Tibial artery (tissue), 4 donors: ENCODE results near the gene AKT2.

ENCODE experiments used
- DNase-seq, 2 donors: peaks; one replicate each; pipeline ENCODE4 v3.0.0-alpha.2; 2019
- H3K27ac ChIP-seq, 2 donors: fragments of 200-600 bp; sonication (generic) in 1 of 2; 1 replicate in 1 of 2; 2 replicates in 1 of 2; pipeline ENCODE4 v1.5.1; 2018 to 2019; ENCODE audit warnings: mild to moderate bottlenecking in 1 of 2
- H3K27me3 ChIP-seq, 2 donors: fragments of 200-600 bp; sonication (generic) in 1 of 2; one replicate each; pipeline versions ENCODE4 v1.5.1 to v1.6.0; 2016 to 2019
- H3K36me3 ChIP-seq, 3 donors: fragments of 200-600 bp; sonication (generic) in 2 of 3; one replicate each; pipeline ENCODE4 v1.5.1; 2016 to 2019; ENCODE audit warnings: mild to moderate bottlenecking in 2 of 3
- H3K4me1 ChIP-seq, 4 donors: fragments of 200-600 bp; sonication (generic) in 2 of 4; 1 replicate in 3 of 4; 2 replicates in 1 of 4; pipeline ENCODE4 v1.5.1; 2016 to 2019
- H3K4me3 ChIP-seq, 2 donors: fragments of 200-600 bp; sonication (generic) in 1 of 2; 1 replicate in 1 of 2; 2 replicates in 1 of 2; pipeline ENCODE4 v1.5.1; 2018 to 2019; ENCODE audit warnings: mild to moderate bottlenecking in 2 of 2
- H3K9me3 ChIP-seq, 3 donors: fragments of 200-600 bp; sonication (generic) in 1 of 3; one replicate each; pipeline ENCODE4 v1.5.1; 2016 to 2019
- CTCF ChIP-seq, 2 experiments: fragments of 200-600 bp in 1 of 2; fragments of 450-650 bp in 1 of 2; IDR thresholded peaks; one replicate each; pipeline ENCODE4 v1.5.1; 2017 to 2019; ENCODE audit warnings: antibody characterized with exemption in 2 of 2, mild to moderate bottlenecking in 1 of 2, moderate library complexity in 1 of 2
- intact Hi-C: fragments of 100-400 bp; cut with DNase I; formaldehyde crosslinking; loops from one replicate; pipeline ENCODE4 v1.15.0; 2023; ENCODE audit warnings: low total_unique reads

AKT2 gene

GRCh38 chr19:40265763-40266099, 19.4 kb downstream of the AKT2 start:
- no peaks in the 10 kb centered on the region for H3K27me3 ChIP-seq
- H3K9me3 ChIP-seq, result no peaks in the 10 kb centered on the region
- H3K4me3 ChIP-seq, result no peak overlapping the region
- intact Hi-C loops, result no loop called here
- H3K4me1 ChIP-seq, result peaks cover 0 to 28% (median 13%) of the 10 kb centered on the region in 4 donors
- H3K36me3 ChIP-seq, result peaks cover 14 to 42% (median 35%) of the 10 kb centered on the region in 3 donors
- H3K27ac ChIP-seq, result peak overlapping the region in 1 of 2 donors; percentile 39
- TF ChIP-seq CTCF (IDR thresholded peaks at IDR 0.05), result no peak
- DNase-seq, result no peak

- Histone ChIP-seq H3K9me3 (no peaks in the 10 kb centered on the region), H3K27me3 (no peaks in the 10 kb centered on the region), H3K27ac (no peak overlapping the region), H3K4me3 (no peak overlapping the region), H3K36me3 (peaks cover 14 to 42% (median 35%) of the 10 kb centered on the region in 3 donors), H3K4me1 (peaks cover 0 to 28% (median 13%) of the 10 kb centered on the region in 4 donors)
- no peak for TF ChIP-seq CTCF (IDR thresholded peaks at IDR 0.05)
- DNase-seq, result no peak
- intact Hi-C loops, result no loop called here
Measured at GRCh38 chr19:40265055-40265762, 19.9 kb downstream of the AKT2 start.

GRCh38 chr19:40264314-40265054, 20.7 kb downstream of the AKT2 start:
- no peaks in the 10 kb centered on the region for H3K27me3 ChIP-seq
- DNase-seq, result no peak
- intact Hi-C loops, result no loop called here
- H3K9me3 ChIP-seq, result no peaks in the 10 kb centered on the region
- H3K36me3 ChIP-seq, result peaks cover 14 to 42% (median 35%) of the 10 kb centered on the region in 3 donors
- H3K27ac ChIP-seq, result no peak overlapping the region
- peaks cover 0 to 28% (median 14%) of the 10 kb centered on the region in 4 donors for H3K4me1 ChIP-seq
- H3K4me3 ChIP-seq, result no peak overlapping the region
- TF ChIP-seq CTCF (IDR thresholded peaks at IDR 0.05), result no peak

- no peaks in the 10 kb centered on the region for H3K27me3 ChIP-seq
- no peak for DNase-seq
- peaks cover 14 to 42% (median 30%) of the 10 kb centered on the region in 3 donors for H3K36me3 ChIP-seq
- peaks cover 0 to 28% (median 14%) of the 10 kb centered on the region in 4 donors for H3K4me1 ChIP-seq
- H3K9me3 ChIP-seq, result no peaks in the 10 kb centered on the region
- no peak for TF ChIP-seq CTCF (IDR thresholded peaks at IDR 0.05)
- H3K27ac ChIP-seq, result no peak overlapping the region
- H3K4me3 ChIP-seq, result no peak overlapping the region
- intact Hi-C loops, result no loop called here
Measured at GRCh38 chr19:40263440-40264313, 21.5 kb downstream of the AKT2 start.

GRCh38 chr19:40262422-40262821, 22.7 kb downstream of the AKT2 start:
- no peak for TF ChIP-seq CTCF (IDR thresholded peaks at IDR 0.05)
- no peak overlapping the region for H3K27ac ChIP-seq
- intact Hi-C loops, result no loop called here
- H3K4me3 ChIP-seq, result no peak overlapping the region
- peaks cover 14 to 35% (median 30%) of the 10 kb centered on the region in 3 donors for H3K36me3 ChIP-seq
- DNase-seq, result no peak
- peaks cover 0 to 20% (median 11%) of the 10 kb centered on the region in 4 donors for H3K4me1 ChIP-seq
- H3K9me3 ChIP-seq, result no peaks in the 10 kb centered on the region
- no peaks in the 10 kb centered on the region for H3K27me3 ChIP-seq
